Neural cell (in vitro differentiated cells): ENCODE results near the gene SH3RF1. TPM values are rescaled to one million over a fixed set of nuclear protein-coding genes. Genes with fewer than 3 reads are reported as not detected.

Experiments used
- H2AFZ ChIP-seq: fragments of 200-600, 300-800 bp; sonication (generic), shearing (Covaris generic); 2 replicates; pipeline ENCODE4 v1.6.0; 2014; ENCODE audit warnings: low read depth, mild to moderate bottlenecking, antibody characterized with exemption, low read length, moderate library complexity
- H3F3A ChIP-seq: fragments of 200-600 bp; shearing (Covaris generic); 2 replicates; pipeline ENCODE4 v1.6.1; 2016; ENCODE audit warnings: mild to moderate bottlenecking, moderate library complexity, mixed read lengths, antibody characterized with exemption, low read length; ENCODE audit not compliant: insufficient read depth, poor library complexity, severe bottlenecking
- H3K27ac ChIP-seq: fragments of 200-600, 300-800 bp; sonication (generic), shearing (Covaris generic); 2 replicates; pipeline ENCODE4 v1.5.1; 2014; ENCODE audit warnings: mild to moderate bottlenecking, low read length, moderate library complexity
- H3K27me3 ChIP-seq: fragments of 300-800, 200-600 bp; sonication (generic), shearing (Covaris generic); 2 replicates; pipeline ENCODE4 v1.6.0; 2014; ENCODE audit warnings: mild to moderate bottlenecking, low read depth, low read length, moderate library complexity; ENCODE audit not compliant: insufficient read depth
- H3K36me3 ChIP-seq: fragments of 300-800, 200-600 bp; sonication (generic), shearing (Covaris generic); 2 replicates; pipeline ENCODE4 v1.5.1; 2014; ENCODE audit warnings: mild to moderate bottlenecking, antibody characterized with exemption, low read length, moderate library complexity; ENCODE audit not compliant: insufficient read depth
- H3K4me2 ChIP-seq: fragments of 300-800, 200-600 bp; sonication (generic), shearing (Covaris generic); 2 replicates; pipeline ENCODE4 v1.6.0; 2014; ENCODE audit warnings: mild to moderate bottlenecking, low read length
- H3K4me3 ChIP-seq: fragments of 300-800, 200-600 bp; sonication (generic), shearing (Covaris generic); 2 replicates; pipeline ENCODE4 v1.5.1; 2014; ENCODE audit warnings: mild to moderate bottlenecking, low read length, moderate library complexity
- H3K79me2 ChIP-seq: fragments of 200-600 bp; shearing (Covaris generic); replicated peaks from 2 replicates; pipeline ENCODE4 v1.6.0; 2014; ENCODE audit warnings: mild to moderate bottlenecking, low read length, moderate library complexity; ENCODE audit not compliant: insufficient read depth
- H3K9ac ChIP-seq: fragments of 300-800, 200-600 bp; sonication (generic), shearing (Covaris generic); 2 replicates; pipeline ENCODE4 v1.6.1; 2016; ENCODE audit warnings: mild to moderate bottlenecking, low read length, mixed read lengths
- H3K9me2 ChIP-seq: fragments of 200-600 bp; shearing (Covaris generic); 2 replicates; pipeline ENCODE4 v1.6.1; 2016; ENCODE audit warnings: mild to moderate bottlenecking, low read length, mixed read lengths; ENCODE audit not compliant: insufficient read depth
- H3K9me3 ChIP-seq: fragments of 200-600, 300-800 bp; sonication (generic), shearing (Covaris generic); 2 replicates; pipeline ENCODE4 v1.6.1; 2016; ENCODE audit warnings: mild to moderate bottlenecking, mixed run types, low read length, moderate library complexity, mixed read lengths
- H4K20me1 ChIP-seq: fragments of 200-600 bp; shearing (Covaris generic); 2 replicates; pipeline ENCODE4 v1.6.1; 2016; ENCODE audit warnings: mild to moderate bottlenecking, mixed run types; ENCODE audit not compliant: insufficient read depth
- CTCF ChIP-seq: fragments of 450-650 bp; IDR thresholded peaks from 2 replicates; pipeline ENCODE4 v1.5.1; 2014; ENCODE audit warnings: antibody characterized with exemption, mild to moderate bottlenecking, moderate library complexity; ENCODE audit not compliant: poor library complexity, severe bottlenecking
- EP300 ChIP-seq: fragments of 450-650 bp; conservative IDR thresholded peaks from 2 replicates; pipeline ENCODE4 v1.6.1; 2014; ENCODE audit warnings: antibody characterized with exemption, mild to moderate bottlenecking, moderate library complexity; ENCODE audit not compliant: poor library complexity, severe bottlenecking
- EZH2 ChIP-seq: fragments of 200-600, 300-800 bp; shearing (Covaris generic), sonication (generic); IDR thresholded peaks from 2 replicates; pipeline ENCODE4 v1.6.1; 2014; ENCODE audit warnings: antibody characterized with exemption, low read length, borderline replicate concordance, mild to moderate bottlenecking; ENCODE audit not compliant: insufficient read depth, poor library complexity, severe bottlenecking
- MXI1 ChIP-seq: fragments of 450-650 bp; conservative IDR thresholded peaks from 2 replicates; pipeline ENCODE4 v1.6.1; 2014; ENCODE audit warnings: antibody characterized with exemption, mild to moderate bottlenecking; ENCODE audit not compliant: poor library complexity, severe bottlenecking
- POLR2AphosphoS5 ChIP-seq: IDR thresholded peaks from 2 replicates; pipeline ENCODE4 v1.6.1; 2012
- RAD21 ChIP-seq: fragments of 450-650 bp; conservative IDR thresholded peaks from 2 replicates; pipeline ENCODE4 v1.6.1; 2014; ENCODE audit warnings: antibody characterized with exemption, mild to moderate bottlenecking, moderate library complexity
- REST ChIP-seq: IDR thresholded peaks from 2 replicates; pipeline ENCODE4 v1.6.1; 2012; ENCODE audit warnings: borderline replicate concordance
- SMC3 ChIP-seq: fragments of 450-650 bp; conservative IDR thresholded peaks from 2 replicates; pipeline ENCODE4 v1.6.1; 2014; ENCODE audit warnings: antibody characterized with exemption, mild to moderate bottlenecking, moderate library complexity; ENCODE audit not compliant: poor library complexity
- TAF1 ChIP-seq: IDR thresholded peaks from 2 replicates; pipeline ENCODE4 v1.6.1; 2012; ENCODE audit warnings: low read depth
- polyA plus RNA-seq: library from polyadenylated mRNA; depleted of rRNA; stranded (reverse); fragments of >200 nt; gene quantifications from 2 replicates; pipeline ENCODE4 v1.2.3, GENCODE V29; 2014

Gene SH3RF1
- polyA plus RNA-seq, 1 donor from 2014 or later = 3.1 TPM

- Histone ChIP-seq H3K27me3 (no peaks in the 10 kb centered on the region), H3K27ac (no peak overlapping the region), H3K4me2 (no peak overlapping the region), H3K9ac (no peak overlapping the region), H3F3A (no peaks in the 10 kb centered on the region), H3K9me2 (no peaks in the 10 kb centered on the region), H3K9me3 (no peaks in the 10 kb centered on the region), H3K36me3 (no peaks in the 10 kb centered on the region), H3K79me2 (peaks cover 31% of the 10 kb centered on the region), H2AFZ (no peak overlapping the region), H4K20me1 (no peaks in the 10 kb centered on the region), H3K4me3 (no peak overlapping the region)
- no peak for TF ChIP-seq EZH2
- no peak for TF ChIP-seq REST
- no peak for TF ChIP-seq POLR2AphosphoS5
- TF ChIP-seq TAF1 = no peak
- TF ChIP-seq SMC3 = no peak
- TF ChIP-seq EP300 = no peak
Measured at GRCh38 chr4:169234137-169234855, 36.5 kb downstream of the SH3RF1 start.

- peaks cover 30% of the 10 kb centered on the region for H3K79me2 ChIP-seq
- no peak overlapping the region for H3K9ac ChIP-seq
Measured at GRCh38 chr4:169233691-169234090, 37.1 kb downstream of the SH3RF1 start.

More at GRCh38 chr4:169233691-169234090, 37.1 kb downstream of the SH3RF1 start:
- H2AFZ ChIP-seq = no peak overlapping the region
- H3K9me2 ChIP-seq = no peaks in the 10 kb centered on the region
- H3K9me3 ChIP-seq = no peaks in the 10 kb centered on the region
- H3K4me2 ChIP-seq = no peak overlapping the region
- TF ChIP-seq RAD21 (no peak), REST (no peak), SMC3 (no peak), TAF1 (no peak), POLR2AphosphoS5 (no peak), EP300 (no peak), MXI1 (no peak), CTCF (no peak)
- H3K27ac ChIP-seq = no peak overlapping the region
- no peaks in the 10 kb centered on the region for H3K27me3 ChIP-seq
- no peaks in the 10 kb centered on the region for H3K36me3 ChIP-seq
- H4K20me1 ChIP-seq = no peaks in the 10 kb centered on the region
- no peak overlapping the region for H3K4me3 ChIP-seq
- H3F3A ChIP-seq = no peaks in the 10 kb centered on the region
